Measurements from ENCODE around the gene APBB1IP.

Gene APBB1IP

DNA sequence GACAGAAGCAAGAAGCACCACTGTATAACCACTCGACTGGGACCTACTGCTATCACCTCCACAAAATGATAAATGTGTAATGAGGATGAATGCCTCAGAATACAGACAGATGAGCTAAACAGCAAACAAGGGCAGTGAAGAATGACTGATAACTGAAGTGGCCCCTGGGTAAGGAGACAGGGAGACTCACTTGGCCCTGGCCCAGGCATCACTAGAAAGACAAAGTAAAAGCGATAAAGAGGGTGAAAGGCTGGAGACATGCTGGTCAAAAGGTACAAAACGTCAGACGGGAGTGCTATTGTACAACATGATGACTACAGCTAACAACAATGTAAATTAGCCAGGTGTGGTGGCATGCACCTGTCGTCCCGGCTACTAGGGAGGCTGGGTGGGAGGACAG lies 27.8 kb upstream of the APBB1IP start:
- H3K4me3 ChIP-seq (ENCODE audit: low read depth, low read length) = no peak overlapping the region
- no peak for TF ChIP-seq CTCF (conservative IDR thresholded peaks at IDR 0.05; ENCODE audit: low read depth, low read length)
- DNase-seq (ENCODE audit: low read depth) = no peak

DNA sequence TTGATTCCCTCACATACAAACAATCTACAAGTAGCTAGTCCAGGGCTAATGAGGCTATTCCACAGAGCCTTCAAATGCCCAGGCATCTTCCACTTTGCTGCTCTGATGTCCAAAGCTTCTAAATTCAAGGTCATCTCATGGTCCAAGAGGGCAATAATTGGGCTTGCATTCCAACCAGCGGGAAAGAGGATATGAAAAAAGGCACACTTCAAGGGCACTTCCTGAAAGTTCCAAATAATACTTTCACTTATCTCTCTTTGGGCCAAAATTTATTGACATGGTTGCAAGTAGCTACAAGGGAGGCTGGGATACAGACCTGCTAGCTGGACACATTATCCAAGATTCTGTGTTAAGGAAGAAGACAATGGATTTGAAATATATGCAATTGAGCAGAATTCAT lies 25.2 kb upstream of the APBB1IP start:
- no peak for DNase-seq (ENCODE audit: low read depth)
- no peak for TF ChIP-seq CTCF (conservative IDR thresholded peaks at IDR 0.05; ENCODE audit: low read depth, low read length)

GRCh38 chr10:26413375-26413774 lies 24.8 kb upstream of the APBB1IP start:
- no peak for TF ChIP-seq CTCF (conservative IDR thresholded peaks at IDR 0.05; ENCODE audit: low read depth, low read length)
- H3K4me3 ChIP-seq (ENCODE audit: low read depth, low read length) = no peak overlapping the region
- no peak for DNase-seq (ENCODE audit: low read depth)

More for the DNA sequence above, 25.2 kb upstream of the APBB1IP start:
- no peak overlapping the region for H3K4me3 ChIP-seq (ENCODE audit: low read depth, low read length)

DNA sequence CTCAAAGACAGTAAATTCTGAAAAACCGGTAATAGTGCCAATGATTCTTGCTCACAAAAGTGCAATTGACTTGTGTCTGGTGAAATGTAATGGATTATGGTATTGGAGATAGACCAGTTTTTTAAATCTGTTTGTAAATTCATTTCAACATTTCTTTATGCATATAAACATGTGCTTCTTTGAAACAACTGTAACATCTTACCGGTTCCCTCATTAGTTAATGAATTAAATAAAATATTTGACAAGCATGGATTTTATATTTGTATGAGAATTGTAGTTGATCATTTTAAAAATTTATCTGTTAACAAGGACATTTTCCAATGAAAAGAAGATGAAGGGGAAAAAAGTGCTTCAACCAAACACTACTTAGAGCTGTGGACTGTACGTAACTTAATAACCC lies 21.0 kb upstream of the APBB1IP start:
- H3K4me3 ChIP-seq (ENCODE audit: low read depth, low read length) = no peak overlapping the region
- TF ChIP-seq CTCF (conservative IDR thresholded peaks at IDR 0.05; ENCODE audit: low read depth, low read length) = no peak
- DNase-seq (ENCODE audit: low read depth) = no peak

GRCh38 chr10:26422977-26423376 lies 15.2 kb upstream of the APBB1IP start:
- TF ChIP-seq CTCF (conservative IDR thresholded peaks at IDR 0.05; ENCODE audit: low read depth, low read length) = no peak
- H3K4me3 ChIP-seq (ENCODE audit: low read depth, low read length) = no peak overlapping the region
- DNase-seq (ENCODE audit: low read depth) = no peak

- TF ChIP-seq CTCF (conservative IDR thresholded peaks at IDR 0.05; ENCODE audit: low read depth, low read length) = no peak
- DNase-seq (ENCODE audit: low read depth) = no peak
- no peak overlapping the region for H3K4me3 ChIP-seq (ENCODE audit: low read depth, low read length)
Observed at GRCh38 chr10:26423722-26424121, 14.4 kb upstream of the APBB1IP start.

DNA sequence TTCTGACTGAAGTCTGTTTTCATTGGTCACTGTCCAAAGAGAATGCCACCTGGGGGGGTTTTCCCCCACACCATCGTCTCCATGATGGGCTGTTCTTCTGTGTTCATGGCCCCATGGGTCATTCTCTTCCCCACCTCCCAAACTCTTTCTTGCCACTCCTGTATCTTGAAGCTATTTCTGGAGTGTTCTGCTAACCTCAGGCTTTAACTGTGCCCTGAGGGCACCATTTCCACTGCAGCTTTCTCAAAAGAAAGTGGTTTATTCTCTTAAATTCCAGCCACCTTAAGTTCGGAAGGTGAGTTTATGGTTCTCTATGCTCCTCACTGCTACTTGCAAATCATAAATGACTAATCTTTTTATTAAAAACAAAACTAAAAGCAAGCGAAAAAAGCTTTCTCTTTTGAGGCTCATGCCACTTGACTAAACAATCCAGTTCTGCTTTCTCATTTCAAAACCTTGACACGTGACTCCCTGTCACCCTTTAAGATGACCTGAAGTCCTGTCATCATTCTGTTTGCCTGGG lies 7.4 kb upstream of the APBB1IP start:
- DNase-seq (ENCODE audit: low read depth) = no peak
- no peak overlapping the region for H3K4me3 ChIP-seq (ENCODE audit: low read depth, low read length)
- no peak for TF ChIP-seq CTCF (conservative IDR thresholded peaks at IDR 0.05; ENCODE audit: low read depth, low read length)

All from choroid plexus epithelial cell (primary cell).